HFFc6 (cell line): Measurements from ENCODE around the gene LRRC66. TPM values are rescaled to one million over a fixed set of nuclear protein-coding genes. Genes with fewer than 3 reads are reported as not detected.

Experiments used
- DNase-seq: peaks from one replicate; pipeline ENCODE4 v3.0.0-alpha.2; 2018
- H3K27ac Mint-ChIP-seq: 2 replicates; pipeline ENCODE4 v1.8.0; 2020; ENCODE audit warnings: mild to moderate bottlenecking, mixed read lengths
- H3K27me3 Mint-ChIP-seq: 2 replicates; pipeline ENCODE4 v1.8.0; 2021; ENCODE audit warnings: mild to moderate bottlenecking, moderate library complexity, mixed read lengths; ENCODE audit not compliant: insufficient read depth
- H3K36me3 Mint-ChIP-seq: 2 replicates; pipeline ENCODE4 v1.8.0; 2021; ENCODE audit warnings: low read depth, mixed read lengths
- H3K4me1 Mint-ChIP-seq: 2 replicates; pipeline ENCODE4 v1.8.0; 2020; ENCODE audit warnings: low read depth, mixed read lengths
- H3K4me3 Mint-ChIP-seq: 2 replicates; pipeline ENCODE4 v1.8.0; 2020; ENCODE audit warnings: mild to moderate bottlenecking, moderate library complexity, mixed read lengths
- H3K9me3 Mint-ChIP-seq: 2 replicates; pipeline ENCODE4 v1.8.0; 2020; ENCODE audit warnings: mild to moderate bottlenecking, mixed read lengths
- total RNA-seq, 6 experiments: library from RNA; stranded (reverse); fragmentation: NEBNext Ultra II Directional; extraction: Animal tissue kit (Norgen Biotek cat#: 25700); gene quantifications; 2 replicates in 1 of 6; 3 replicates in 5 of 6; pipeline ENCODE4 v1.2.3, GENCODE V29; 2021
- TF ChIP-seq, protein P1 (sequence below): fragments of 200-600 bp; sonication (generic); IDR thresholded peaks from 2 replicates; pipeline ENCODE4 v1.5.0; 2021; ENCODE audit warnings: antibody characterized with exemption, mild to moderate bottlenecking

Gene LRRC66
- total RNA-seq, 6 experiments from 2014 or later = 0.11 to 0.23 (median 0.14) TPM

DNA sequence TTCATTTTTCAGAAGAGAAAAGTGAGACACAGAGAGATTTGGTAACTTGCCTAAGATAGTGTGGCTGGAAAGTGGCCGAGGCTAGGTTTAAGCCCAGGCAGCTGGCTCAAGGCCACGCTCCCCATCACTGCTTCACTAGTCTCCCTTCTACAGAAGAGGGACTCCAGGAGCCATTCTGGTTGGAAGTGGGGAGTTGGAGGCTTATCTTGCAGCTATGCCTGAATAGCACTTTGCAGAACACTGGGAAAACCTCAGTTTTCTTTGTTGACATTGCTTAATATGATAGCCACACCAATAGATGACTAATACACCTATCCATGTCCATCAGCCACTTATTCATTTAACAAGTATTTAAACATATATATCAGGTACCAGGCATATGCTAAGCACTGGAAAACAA is 18.5 kb downstream of the LRRC66 start:
- Mint-ChIP-seq H3K27ac (no peak overlapping the region), H3K4me3 (no peak overlapping the region)

DNA sequence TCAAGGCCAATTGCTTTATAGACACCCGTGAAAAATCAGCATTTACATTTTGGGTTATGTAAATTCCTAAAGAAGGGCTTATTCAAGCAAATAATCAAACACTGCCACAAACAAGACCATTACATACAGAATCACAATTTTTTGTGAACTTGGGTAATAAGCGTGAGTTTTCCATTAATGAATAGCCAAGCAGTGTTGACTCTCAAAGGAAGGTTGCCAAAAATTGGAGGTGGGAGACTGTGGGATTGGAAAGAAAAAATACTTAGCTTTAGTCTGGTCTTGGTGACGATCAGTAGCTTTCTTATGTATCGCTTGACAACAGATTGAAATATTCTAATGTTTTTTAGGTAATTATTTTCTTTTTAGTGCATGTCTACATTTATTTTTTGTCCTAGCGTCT is 20.9 kb downstream of the LRRC66 start:
- Mint-ChIP-seq H3K27ac (no peak overlapping the region), H3K4me3 (no peak overlapping the region), H3K36me3 (no peaks in the 10 kb centered on the region), H3K4me1 (no peaks in the 10 kb centered on the region; the same call in 1 of the 2 replicates), H3K9me3 (no peaks in the 10 kb centered on the region), H3K27me3 (peaks cover 2% of the 10 kb centered on the region; the same call in 1 of the 2 replicates)
- TF ChIP-seq, protein P1, sequence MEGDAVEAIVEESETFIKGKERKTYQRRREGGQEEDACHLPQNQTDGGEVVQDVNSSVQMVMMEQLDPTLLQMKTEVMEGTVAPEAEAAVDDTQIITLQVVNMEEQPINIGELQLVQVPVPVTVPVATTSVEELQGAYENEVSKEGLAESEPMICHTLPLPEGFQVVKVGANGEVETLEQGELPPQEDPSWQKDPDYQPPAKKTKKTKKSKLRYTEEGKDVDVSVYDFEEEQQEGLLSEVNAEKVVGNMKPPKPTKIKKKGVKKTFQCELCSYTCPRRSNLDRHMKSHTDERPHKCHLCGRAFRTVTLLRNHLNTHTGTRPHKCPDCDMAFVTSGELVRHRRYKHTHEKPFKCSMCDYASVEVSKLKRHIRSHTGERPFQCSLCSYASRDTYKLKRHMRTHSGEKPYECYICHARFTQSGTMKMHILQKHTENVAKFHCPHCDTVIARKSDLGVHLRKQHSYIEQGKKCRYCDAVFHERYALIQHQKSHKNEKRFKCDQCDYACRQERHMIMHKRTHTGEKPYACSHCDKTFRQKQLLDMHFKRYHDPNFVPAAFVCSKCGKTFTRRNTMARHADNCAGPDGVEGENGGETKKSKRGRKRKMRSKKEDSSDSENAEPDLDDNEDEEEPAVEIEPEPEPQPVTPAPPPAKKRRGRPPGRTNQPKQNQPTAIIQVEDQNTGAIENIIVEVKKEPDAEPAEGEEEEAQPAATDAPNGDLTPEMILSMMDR = no peak
- no peak for DNase-seq

More for the DNA sequence above, 18.5 kb downstream of the LRRC66 start:
- Mint-ChIP-seq H3K36me3 (no peaks in the 10 kb centered on the region), H3K9me3 (no peaks in the 10 kb centered on the region), H3K4me1 (no peaks in the 10 kb centered on the region; the same call in 1 of the 2 replicates), H3K27me3 (peaks cover 2% of the 10 kb centered on the region; the same call in 1 of the 2 replicates)
- TF ChIP-seq, protein P1 = no peak
- DNase-seq = no peak

DNA sequence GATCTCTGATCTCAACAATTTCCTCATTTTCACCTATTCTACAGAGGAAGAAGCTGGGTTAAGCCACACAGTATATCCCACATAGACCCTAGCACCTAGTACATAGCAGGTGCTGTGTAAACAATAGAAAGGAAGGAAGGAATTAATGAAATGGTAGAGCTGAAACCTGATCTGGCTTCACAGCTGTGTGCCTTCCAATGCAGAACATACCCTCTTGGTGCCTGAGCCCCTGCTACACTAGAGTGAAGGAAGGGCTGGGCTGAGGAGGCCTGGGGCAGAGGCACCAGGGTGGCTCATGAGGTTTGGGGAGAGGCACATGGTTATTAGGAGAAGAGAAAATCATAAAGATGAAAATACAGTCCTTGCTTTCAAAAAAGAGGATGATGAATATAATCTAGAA is 21.3 kb downstream of the LRRC66 start:
- no peak overlapping the region for H3K4me3 Mint-ChIP-seq
- no peaks in the 10 kb centered on the region; the same call in 1 of the 2 replicates for H3K4me1 Mint-ChIP-seq
- no peak for DNase-seq
- no peaks in the 10 kb centered on the region for H3K36me3 Mint-ChIP-seq
- H3K9me3 Mint-ChIP-seq = no peaks in the 10 kb centered on the region
- TF ChIP-seq, protein P1 = no peak
- no peak overlapping the region for H3K27ac Mint-ChIP-seq
- peaks cover 2% of the 10 kb centered on the region; the same call in 1 of the 2 replicates for H3K27me3 Mint-ChIP-seq

DNA sequence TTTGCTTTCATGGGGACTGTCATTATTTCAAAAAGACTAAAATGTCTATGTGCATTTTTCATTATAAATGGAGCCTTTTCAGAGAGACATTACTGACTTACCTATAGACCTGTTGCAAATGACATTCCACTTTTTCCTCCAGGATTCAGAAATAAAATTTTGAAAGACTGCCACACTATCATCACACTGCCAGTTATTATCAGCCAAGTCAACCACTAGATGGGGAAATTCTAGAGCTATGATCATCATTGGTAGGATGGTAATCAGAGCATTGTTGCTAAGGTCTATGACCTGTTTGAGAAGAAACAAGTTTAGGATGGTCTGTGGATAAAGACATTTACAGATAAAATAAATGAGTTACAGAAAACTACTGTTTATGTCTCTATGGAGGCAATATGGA is 22.5 kb downstream of the LRRC66 start:
- no peak overlapping the region for H3K4me3 Mint-ChIP-seq
- no peaks in the 10 kb centered on the region for H3K36me3 Mint-ChIP-seq

DNA sequence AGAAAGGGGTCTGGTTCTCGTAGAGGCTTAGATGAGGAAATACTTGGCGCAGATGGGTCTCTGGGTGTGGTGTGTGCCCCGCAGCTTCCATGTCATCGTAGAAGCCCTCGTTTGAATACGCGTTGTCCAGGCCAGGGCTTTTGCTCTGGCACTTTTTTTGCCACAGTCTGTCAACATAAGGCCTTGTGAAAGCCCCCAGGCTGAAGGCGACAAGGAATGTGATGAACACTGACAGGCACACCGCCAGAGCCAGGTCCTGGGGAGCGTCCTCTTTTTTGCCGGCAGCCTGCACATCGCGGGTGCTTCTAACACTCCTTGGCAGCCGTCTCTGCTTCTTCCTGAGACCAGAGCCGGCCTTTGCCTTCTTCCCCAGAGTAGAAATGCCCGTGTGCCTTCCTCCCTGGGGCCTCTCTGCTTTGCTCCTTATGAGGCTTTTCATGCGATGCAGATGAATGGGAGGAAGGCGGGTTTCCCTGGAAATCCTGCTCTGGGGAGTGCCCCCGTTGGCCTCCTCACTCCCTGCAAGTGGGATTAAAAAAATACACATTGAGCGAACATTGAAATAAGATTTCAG is 24.4 kb downstream of the LRRC66 start:
- H3K9me3 Mint-ChIP-seq = no peaks in the 10 kb centered on the region; the same call in 1 of the 2 replicates
- no peaks in the 10 kb centered on the region; the same call in 1 of the 2 replicates for H3K27me3 Mint-ChIP-seq
- TF ChIP-seq, protein P1 = no peak
- no peak for DNase-seq
- no peaks in the 10 kb centered on the region for H3K36me3 Mint-ChIP-seq
- no peaks in the 10 kb centered on the region for H3K4me1 Mint-ChIP-seq
- no peak overlapping the region for H3K4me3 Mint-ChIP-seq
- H3K27ac Mint-ChIP-seq = no peak overlapping the region

More for the DNA sequence above, 22.5 kb downstream of the LRRC66 start:
- Mint-ChIP-seq H3K9me3 (no peaks in the 10 kb centered on the region), H3K27me3 (peaks cover 2% of the 10 kb centered on the region; the same call in 1 of the 2 replicates), H3K4me1 (no peaks in the 10 kb centered on the region; the same call in 1 of the 2 replicates), H3K27ac (no peak overlapping the region)
- TF ChIP-seq, protein P1 = peak; percentile 34; the same call in 1 of the 2 replicates
- DNase-seq = no peak
